ENCODE data around the gene SALL1.

Gene SALL1

GRCh38 chr16:51109173-51109572, 41.9 kb downstream of the SALL1 start:
- no peak for DNase-seq

- DNase-seq = no peak
Measured at GRCh38 chr16:51107742-51108141, 43.3 kb downstream of the SALL1 start.

GRCh38 chr16:51106535-51106934, 44.5 kb downstream of the SALL1 start:
- no peak for DNase-seq

GRCh38 chr16:51103590-51103989, 47.5 kb downstream of the SALL1 start:
- DNase-seq = no peak

- no peak for DNase-seq
Measured at GRCh38 chr16:51097729-51098128, 53.3 kb downstream of the SALL1 start.

GRCh38 chr16:51095890-51096626, 55.0 kb downstream of the SALL1 start:
- no peak for DNase-seq

GRCh38 chr16:51095084-51095881, 55.8 kb downstream of the SALL1 start:
- no peak for DNase-seq

- no peak for DNase-seq
Measured at GRCh38 chr16:51093726-51094280, 57.3 kb downstream of the SALL1 start.

Data from fibroblast of skin of back (primary cell).